Esophagus (tissue), 2 donors: ENCODE measurements around the gene HLA-E. TPM values are rescaled to one million over a fixed set of nuclear protein-coding genes. Genes with fewer than 3 reads are reported as not detected.

Source experiments
- H3K27ac ChIP-seq, 2 donors: one replicate each; pipeline ENCODE4 v1.5.1; 2013; ENCODE audit warnings: low read depth in 2 of 2, mild to moderate bottlenecking in 2 of 2, inconsistent platforms in 1 of 2, low read length in 1 of 2, moderate library complexity in 1 of 2
- H3K27me3 ChIP-seq, 2 donors: one replicate each; pipeline ENCODE4 v1.6.1; 2013; ENCODE audit warnings: low read length in 2 of 2, control low read depth in 1 of 2, mild to moderate bottlenecking in 1 of 2; ENCODE audit not compliant: insufficient read depth in 2 of 2, control insufficient read depth in 1 of 2
- H3K36me3 ChIP-seq, 2 donors: one replicate each; pipeline ENCODE4 v1.6.1; 2013; ENCODE audit warnings: low read length in 1 of 2; ENCODE audit not compliant: control insufficient read depth in 2 of 2, insufficient read depth in 2 of 2
- H3K4me1 ChIP-seq, 2 donors: one replicate each; pipeline ENCODE4 v1.6.1; 2013; ENCODE audit warnings: low read length in 1 of 2; ENCODE audit not compliant: control insufficient read depth in 2 of 2, insufficient read depth in 2 of 2
- H3K4me3 ChIP-seq, 2 donors: one replicate each; pipeline ENCODE4 v1.5.1; 2013; ENCODE audit warnings: low read length in 2 of 2, mild to moderate bottlenecking in 2 of 2, low read depth in 1 of 2, moderate library complexity in 1 of 2
- H3K9me3 ChIP-seq, 2 donors: one replicate each; pipeline ENCODE4 v1.6.1; 2013; ENCODE audit warnings: mild to moderate bottlenecking in 2 of 2, low read depth in 1 of 2, low read length in 1 of 2, moderate library complexity in 1 of 2; ENCODE audit not compliant: control insufficient read depth in 2 of 2, insufficient read depth in 1 of 2
- WGBS, 2 donors: extraction: QIAGEN DNeasy Blood & Tissue Kit; methylation state at CpG; one replicate each; pipeline ENCODE4 v1.1.7; 2013; 5-methylcytosine and 5-hydroxymethylcytosine counted together
- polyA plus RNA-seq, 2 donors: library from polyadenylated mRNA; stranded (reverse); fragments of 200-250 nt; gene quantifications; one replicate each; pipeline ENCODE4 v1.2.3, GENCODE V29; 2013
- donor health status: healthy with polysubstance abuse.
- donor health status: Bipolar disorder and iron deficiency.

Gene HLA-E
- polyA plus RNA-seq, 2 donors: 162 to 196 TPM

DNA sequence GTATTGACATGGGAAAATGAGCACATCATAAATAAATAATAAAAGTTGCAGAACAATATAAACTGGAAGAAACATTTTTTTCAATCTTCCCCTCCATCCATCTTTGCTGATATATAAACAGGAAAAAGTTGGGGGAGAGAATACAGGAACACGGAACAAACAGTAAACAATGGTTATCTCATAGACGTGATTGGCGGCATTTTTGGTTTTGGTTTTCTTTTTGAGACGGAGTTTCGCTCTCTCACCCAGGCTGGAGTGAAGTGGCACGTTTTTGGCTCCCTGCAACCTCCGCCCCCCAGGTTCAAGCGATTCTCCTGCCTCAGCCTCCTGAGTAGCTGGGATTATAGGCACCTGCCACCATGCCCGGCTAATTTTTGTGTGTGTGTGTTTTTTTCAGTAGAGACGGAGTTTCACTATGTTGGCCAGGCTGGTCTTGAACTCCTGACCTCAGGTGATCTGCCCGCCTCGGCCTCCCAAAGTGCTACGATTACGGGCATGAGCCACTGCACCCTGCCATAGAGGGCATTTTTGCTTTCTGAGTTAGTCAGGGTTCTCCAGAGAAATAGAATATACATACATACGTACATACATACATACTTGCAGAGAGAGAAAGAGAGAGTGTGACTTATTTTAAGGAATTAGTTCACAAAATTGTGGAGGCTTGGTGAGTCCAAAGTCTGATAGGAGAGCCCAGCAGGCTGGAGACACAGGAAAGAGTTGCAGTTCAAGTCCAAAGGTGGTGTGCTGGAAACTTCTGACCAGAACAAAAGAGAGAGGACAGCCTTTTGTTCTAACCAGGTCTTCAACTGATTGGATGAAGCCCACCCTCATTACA, 44.4 kb downstream of the HLA-E start:
- no peaks in the 10 kb centered on the region for H3K9me3 ChIP-seq
- H3K4me3 ChIP-seq: no peak overlapping the region
- H3K4me1 ChIP-seq: no peaks in the 10 kb centered on the region
- H3K36me3 ChIP-seq: no peaks in the 10 kb centered on the region
- 72 to 80% methylated on average over 15 of the region's 15 CpGs for WGBS, 2 donors
- H3K27me3 ChIP-seq: no peaks in the 10 kb centered on the region
- H3K27ac ChIP-seq: no peak overlapping the region

DNA sequence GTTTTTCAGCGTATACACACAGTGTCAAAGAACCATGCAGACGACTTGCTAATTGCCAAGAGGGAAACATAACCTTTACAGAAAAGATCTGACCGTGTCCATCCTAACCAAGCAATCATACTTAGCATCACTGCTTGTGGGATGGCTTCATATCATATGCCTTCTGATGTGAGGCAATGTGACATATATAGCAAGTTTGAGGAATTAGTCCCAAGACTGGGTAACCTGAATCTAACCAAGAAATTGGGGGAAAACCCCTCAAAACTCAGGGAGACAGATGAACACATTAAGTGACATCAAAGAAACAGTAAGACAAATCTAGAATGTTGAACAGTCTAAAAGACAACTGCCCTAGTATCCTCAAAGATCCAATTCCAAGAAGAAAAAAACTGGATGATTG, 48.6 kb downstream of the HLA-E start:
- no peaks in the 10 kb centered on the region for H3K9me3 ChIP-seq
- H3K27me3 ChIP-seq: no peaks in the 10 kb centered on the region
- no peak overlapping the region for H3K27ac ChIP-seq
- WGBS, 2 donors: 72 to 85% methylated on average over 3 of the region's 3 CpGs
- H3K4me1 ChIP-seq: no peaks in the 10 kb centered on the region
- H3K4me3 ChIP-seq: no peak overlapping the region
- no peaks in the 10 kb centered on the region for H3K36me3 ChIP-seq

DNA sequence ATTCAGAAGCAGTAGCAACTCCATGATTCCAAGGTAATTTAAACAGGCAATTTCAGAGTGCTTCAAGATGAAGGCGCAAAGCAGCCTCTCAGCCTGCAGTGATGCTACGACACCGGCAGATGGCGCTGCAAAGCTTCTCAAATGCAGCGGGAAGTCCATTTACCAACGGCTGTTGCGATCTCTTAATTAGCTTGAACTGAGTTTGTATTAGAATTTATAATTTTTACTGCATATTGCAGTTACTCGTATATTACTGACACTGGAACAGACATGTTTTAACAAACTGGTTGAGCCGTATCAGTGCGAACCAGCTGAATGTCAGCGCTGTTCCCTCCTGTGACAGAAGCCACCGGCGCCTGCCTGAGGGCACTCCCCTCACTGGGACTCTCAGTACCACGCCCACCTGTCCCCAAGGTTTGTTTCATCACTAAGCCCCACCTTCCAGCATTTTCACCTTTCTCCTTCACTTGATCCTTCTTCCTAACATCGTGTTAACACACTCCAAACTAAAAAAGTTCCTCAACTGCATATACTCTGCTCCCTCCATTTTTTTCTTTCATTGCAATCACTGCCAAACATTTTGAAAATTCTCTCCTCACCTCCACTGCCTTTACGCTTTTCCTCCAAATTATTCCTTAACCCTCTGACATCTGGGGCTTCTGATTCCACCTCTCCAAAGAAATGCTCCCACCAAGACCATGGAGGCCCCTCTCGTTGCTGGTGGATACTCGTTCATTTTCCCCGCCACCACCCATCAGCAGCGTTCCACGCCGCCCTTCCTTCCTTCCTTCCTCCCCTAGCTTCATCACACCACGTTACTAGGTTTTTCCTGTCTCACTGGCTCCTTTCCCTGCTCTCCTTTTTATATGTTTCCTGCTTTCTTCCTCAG, 52.5 kb downstream of the HLA-E start:
- Histone ChIP-seq H3K4me1 (no peaks in the 10 kb centered on the region), H3K9me3 (no peaks in the 10 kb centered on the region), H3K4me3 (peak overlapping the region; percentile 4 to 38), H3K27ac (peak overlapping the region in 1 of 2 donors; percentile 35), H3K27me3 (no peaks in the 10 kb centered on the region), H3K36me3 (peaks cover 0 to 8% of the 10 kb centered on the region in 2 donors)
- 13% methylated on average over 23 of the region's 23 CpGs for WGBS, 2 donors

DNA sequence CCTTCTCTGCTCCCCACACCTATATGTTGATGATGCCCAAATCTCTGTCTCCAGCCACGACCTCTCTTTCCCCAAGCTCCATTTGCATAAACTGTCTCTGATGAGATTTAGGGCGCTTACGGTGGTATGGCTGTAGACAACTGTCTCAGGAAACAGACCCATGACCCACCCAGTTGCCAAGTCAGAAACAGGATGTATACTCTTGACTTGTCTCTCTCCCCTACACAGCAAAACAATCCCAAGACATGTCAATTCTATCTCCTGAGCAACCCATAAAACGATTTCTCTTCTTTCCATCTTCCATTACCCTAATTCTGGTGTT, 53.1 kb downstream of the HLA-E start:
- H3K4me1 ChIP-seq: no peaks in the 10 kb centered on the region
- 26 to 30% methylated on average over 4 of the region's 4 CpGs for WGBS, 2 donors
- no peak overlapping the region for H3K4me3 ChIP-seq
- H3K27ac ChIP-seq: peak overlapping the region in 1 of 2 donors; percentile 35
- no peaks in the 10 kb centered on the region for H3K27me3 ChIP-seq
- no peaks in the 10 kb centered on the region for H3K9me3 ChIP-seq
- H3K36me3 ChIP-seq: peaks cover 6 to 11% of the 10 kb centered on the region in 2 donors

DNA sequence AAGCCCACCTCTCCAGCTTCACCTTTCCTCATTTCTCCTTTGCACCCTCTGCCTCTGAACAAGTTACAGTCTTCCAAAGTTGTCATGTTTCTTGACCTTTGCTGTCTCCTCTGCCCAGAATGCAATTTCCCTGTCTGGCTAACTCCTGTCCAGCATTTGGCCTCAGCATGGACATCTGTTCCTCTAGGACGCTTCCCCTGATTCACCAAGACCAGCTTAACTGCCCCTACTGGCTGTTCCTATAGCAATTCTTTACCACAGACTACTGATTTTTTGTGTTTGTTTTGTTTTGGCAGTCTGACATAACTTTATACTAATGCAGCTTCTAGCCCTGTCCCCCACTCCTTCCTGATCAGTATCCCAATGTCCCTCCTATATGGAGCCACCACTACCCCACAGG, 53.6 kb downstream of the HLA-E start:
- H3K4me1 ChIP-seq: no peaks in the 10 kb centered on the region
- H3K4me3 ChIP-seq: no peak overlapping the region
- 69 to 74% methylated on average over 1 of the region's 1 CpG for WGBS, 2 donors
- no peak overlapping the region for H3K27ac ChIP-seq
- H3K9me3 ChIP-seq: no peaks in the 10 kb centered on the region
- peaks cover 7 to 11% of the 10 kb centered on the region in 2 donors for H3K36me3 ChIP-seq
- no peaks in the 10 kb centered on the region for H3K27me3 ChIP-seq

Other genes starting within 250 kb of the HLA-E start
- 10 to 100 TPM; 11.9 to 12.1 TPM for gene TRIM39, start 162.6 kb upstream of the HLA-E start, polyA plus RNA-seq
- gene RPP21, start 144.4 kb upstream of the HLA-E start, polyA plus RNA-seq: 100 to 1,000 TPM; 123 to 172 TPM
- gene GNL1, start 67.0 kb downstream of the HLA-E start, polyA plus RNA-seq: 10 to 100 TPM; 27.9 to 29.0 TPM
- gene PRR3, start 67.8 kb downstream of the HLA-E start, polyA plus RNA-seq: 1 to 10 TPM; 3.7 to 4.8 TPM
- 10 to 100 TPM; 17.7 to 23.8 TPM for gene ABCF1, start 81.9 kb downstream of the HLA-E start, polyA plus RNA-seq
- 10 to 100 TPM; 13.5 to 23.5 TPM for gene PPP1R10, start 127.7 kb downstream of the HLA-E start, polyA plus RNA-seq
- 10 to 100 TPM; 20.1 to 50.7 TPM for gene MRPS18B, start 128.3 kb downstream of the HLA-E start, polyA plus RNA-seq
- gene ATAT1, start 137.4 kb downstream of the HLA-E start, polyA plus RNA-seq: 1 to 10 TPM; 5.0 to 6.8 TPM
- gene C6orf136, start 157.6 kb downstream of the HLA-E start, polyA plus RNA-seq: 10 to 100 TPM; 15.3 to 24.3 TPM
- gene DHX16, start 183.5 kb downstream of the HLA-E start, polyA plus RNA-seq: 10 to 100 TPM; 19.8 to 27.5 TPM
- 10 to 100 TPM; 22.1 to 22.4 TPM for gene PPP1R18, start 197.1 kb downstream of the HLA-E start, polyA plus RNA-seq
- gene NRM, start 201.5 kb downstream of the HLA-E start, polyA plus RNA-seq: 10 to 100 TPM; 14.2 to 15.4 TPM
- gene MDC1, start 227.8 kb downstream of the HLA-E start, polyA plus RNA-seq: 1 to 10 TPM; 5.9 to 8.1 TPM
- 100 to 1,000 TPM; 142 to 313 TPM for gene TUBB, start 230.8 kb downstream of the HLA-E start, polyA plus RNA-seq